Thymus (tissue), 11 donors: ENCODE data around the gene QPCT. TPM values are rescaled to one million over a fixed set of nuclear protein-coding genes. Genes with fewer than 3 reads are reported as not detected.
A peak's percentile ranks its signal among the peaks of the same experiment; 100 is the strongest.

ENCODE experiments used
- DNase-seq, 9 donors: peaks; one replicate each; pipeline ENCODE4 v3.0.0-alpha.2; 2013; ENCODE audit warnings: low spot score in 9 of 9, low read depth in 6 of 9, missing footprints in 1 of 9
- H3K27ac ChIP-seq, 2 donors: one replicate each; pipeline ENCODE4 v1.5.1; 2013; ENCODE audit warnings: control low read depth in 1 of 2, low read depth in 1 of 2, low read length in 1 of 2, mild to moderate bottlenecking in 1 of 2, moderate library complexity in 1 of 2
- H3K27me3 ChIP-seq, 2 donors: one replicate each; pipeline ENCODE4 v1.5.1; 2013; ENCODE audit warnings: low read length in 1 of 2; ENCODE audit not compliant: control insufficient read depth in 2 of 2, insufficient read depth in 1 of 2
- H3K36me3 ChIP-seq, 2 donors: one replicate each; pipeline ENCODE4 v1.5.1; 2013; ENCODE audit warnings: low read length in 1 of 2, mild to moderate bottlenecking in 1 of 2, moderate library complexity in 1 of 2; ENCODE audit not compliant: control insufficient read depth in 2 of 2, insufficient read depth in 2 of 2
- H3K4me1 ChIP-seq, 2 donors: one replicate each; pipeline ENCODE4 v1.5.1; 2013; ENCODE audit warnings: low read length in 2 of 2; ENCODE audit not compliant: control insufficient read depth in 2 of 2, insufficient read depth in 2 of 2
- H3K4me3 ChIP-seq, 2 donors: one replicate each; pipeline ENCODE4 v1.5.1; 2013; ENCODE audit warnings: low read length in 2 of 2, control low read depth in 1 of 2, mild to moderate bottlenecking in 1 of 2
- H3K9me3 ChIP-seq, 2 donors: one replicate each; pipeline ENCODE4 v1.5.1; 2013; ENCODE audit warnings: low read length in 1 of 2, mild to moderate bottlenecking in 1 of 2; ENCODE audit not compliant: control insufficient read depth in 2 of 2, insufficient read depth in 1 of 2
- WGBS: extraction: QIAGEN DNeasy Blood & Tissue Kit; methylation state at CpG from one replicate; pipeline ENCODE4 v1.1.7; 2013; 5-methylcytosine and 5-hydroxymethylcytosine counted together
- polyA plus RNA-seq: library from polyadenylated mRNA; stranded (reverse); fragments of 200-250 nt; gene quantifications from one replicate; pipeline ENCODE4 v1.2.3, GENCODE V29; 2013
- total RNA-seq: library from RNA; stranded (reverse); fragments of 120-200 nt; gene quantifications from one replicate; pipeline ENCODE4 v1.2.4, GENCODE V29; 2013
- donor health status: healthy.

The QPCT gene
- total and polyA plus RNA-seq, 2 donors: 8.6 to 11.4 TPM

GRCh38 chr2:37306024-37306423 is 38.4 kb upstream of the QPCT start:
- no peaks in the 10 kb centered on the region for H3K4me1 ChIP-seq
- no peak overlapping the region for H3K27ac ChIP-seq
- no peak for DNase-seq
- 90% methylated on average over 3 of the region's 3 CpGs for WGBS
- H3K4me3 ChIP-seq: no peak overlapping the region
- H3K36me3 ChIP-seq: peaks cover 0 to 8% of the 10 kb centered on the region in 2 donors
- no peaks in the 10 kb centered on the region for H3K27me3 ChIP-seq
- H3K9me3 ChIP-seq: peaks cover 2 to 9% of the 10 kb centered on the region in 2 donors

GRCh38 chr2:37307500-37307899 is 36.9 kb upstream of the QPCT start:
- Histone ChIP-seq H3K27ac (no peak overlapping the region), H3K9me3 (peaks cover 2 to 9% of the 10 kb centered on the region in 2 donors), H3K4me1 (no peaks in the 10 kb centered on the region), H3K4me3 (no peak overlapping the region), H3K27me3 (no peaks in the 10 kb centered on the region), H3K36me3 (peaks cover 0 to 8% of the 10 kb centered on the region in 2 donors)
- no peak for DNase-seq
- WGBS: 97% methylated on average over 2 of the region's 2 CpGs

GRCh38 chr2:37315364-37315763 is 29.1 kb upstream of the QPCT start:
- 95% methylated on average over 3 of the region's 3 CpGs for WGBS
- Histone ChIP-seq H3K9me3 (no peaks in the 10 kb centered on the region), H3K4me1 (no peaks in the 10 kb centered on the region), H3K27me3 (no peaks in the 10 kb centered on the region), H3K4me3 (no peak overlapping the region), H3K36me3 (no peaks in the 10 kb centered on the region), H3K27ac (no peak overlapping the region)
- no peak for DNase-seq

GRCh38 chr2:37316181-37316580 is 28.2 kb upstream of the QPCT start:
- Histone ChIP-seq H3K4me1 (no peaks in the 10 kb centered on the region), H3K4me3 (no peak overlapping the region), H3K36me3 (no peaks in the 10 kb centered on the region), H3K27me3 (no peaks in the 10 kb centered on the region), H3K27ac (no peak overlapping the region), H3K9me3 (no peaks in the 10 kb centered on the region)
- DNase-seq: no peak
- WGBS: 97% methylated on average over 5 of the region's 5 CpGs

- H3K36me3 ChIP-seq: no peaks in the 10 kb centered on the region
- H3K9me3 ChIP-seq: no peaks in the 10 kb centered on the region
- H3K27me3 ChIP-seq: no peaks in the 10 kb centered on the region
- no peak overlapping the region for H3K4me3 ChIP-seq
- no peak overlapping the region for H3K27ac ChIP-seq
- no peaks in the 10 kb centered on the region for H3K4me1 ChIP-seq
- WGBS: 98% methylated on average over 1 of the region's 1 CpG
- DNase-seq: no peak
Measured at GRCh38 chr2:37317746-37318145, 26.7 kb upstream of the QPCT start.

- no peaks in the 10 kb centered on the region for H3K36me3 ChIP-seq
- no peaks in the 10 kb centered on the region for H3K27me3 ChIP-seq
- no peak overlapping the region for H3K4me3 ChIP-seq
- DNase-seq: no peak
- WGBS: 94% methylated on average over 5 of the region's 5 CpGs
- no peaks in the 10 kb centered on the region for H3K9me3 ChIP-seq
- peaks cover 2 to 3% of the 10 kb centered on the region in 2 donors for H3K4me1 ChIP-seq
- no peak overlapping the region for H3K27ac ChIP-seq
Measured at GRCh38 chr2:37318401-37318800, 26.0 kb upstream of the QPCT start.

GRCh38 chr2:37319754-37320609 is 24.4 kb upstream of the QPCT start:
- Histone ChIP-seq H3K27ac (no peak overlapping the region), H3K4me1 (peaks cover 5 to 7% of the 10 kb centered on the region in 2 donors), H3K9me3 (no peaks in the 10 kb centered on the region), H3K36me3 (no peaks in the 10 kb centered on the region), H3K27me3 (peaks cover under 1 to 3% of the 10 kb centered on the region in 2 donors), H3K4me3 (no peak overlapping the region)
- no peak for DNase-seq
- WGBS: 98% methylated on average over 12 of the region's 12 CpGs

- H3K4me1 ChIP-seq: peaks cover 9 to 12% of the 10 kb centered on the region in 2 donors
- 87% methylated on average over 4 of the region's 4 CpGs for WGBS
- peaks cover 11 to 14% of the 10 kb centered on the region in 2 donors for H3K27me3 ChIP-seq
- DNase-seq: no peak
- H3K4me3 ChIP-seq: no peak overlapping the region
- no peak overlapping the region for H3K27ac ChIP-seq
- no peaks in the 10 kb centered on the region for H3K36me3 ChIP-seq
- no peaks in the 10 kb centered on the region for H3K9me3 ChIP-seq
Measured at GRCh38 chr2:37321029-37321682, 23.3 kb upstream of the QPCT start.

- no peak for DNase-seq
- Histone ChIP-seq H3K4me3 (no peak overlapping the region), H3K36me3 (no peaks in the 10 kb centered on the region), H3K9me3 (no peaks in the 10 kb centered on the region), H3K27ac (peak overlapping the region in 1 of 2 donors; percentile 42), H3K27me3 (peaks cover 15 to 21% of the 10 kb centered on the region in 2 donors), H3K4me1 (peaks cover 9 to 12% of the 10 kb centered on the region in 2 donors)
Measured at GRCh38 chr2:37322368-37322767, 22.1 kb upstream of the QPCT start.
